Hematopoietic multipotent progenitor cell treated with erythropoietin and hydrocortisone succinate and interleukin-3 and kit ligand, for 17 days (in vitro differentiated cells): ENCODE results near the gene FMNL3.

Experiments used
- DNase-seq: peaks from one replicate; pipeline ENCODE4 v3.0.0-alpha.2; 2015; ENCODE audit warnings: low spot score

FMNL3 gene

GRCh38 chr12:49675137-49675536 lies 32.1 kb downstream of the FMNL3 start:
- DNase-seq: no peak

GRCh38 chr12:49674318-49674981 lies 32.8 kb downstream of the FMNL3 start:
- DNase-seq: no peak

- peak; percentile 57 for DNase-seq
Measured at GRCh38 chr12:49673446-49674317, 33.5 kb downstream of the FMNL3 start.

- DNase-seq: no peak
Measured at GRCh38 chr12:49672301-49673217, 34.6 kb downstream of the FMNL3 start.

GRCh38 chr12:49671031-49671765 lies 36.0 kb downstream of the FMNL3 start:
- DNase-seq: peak; percentile 39

- DNase-seq: no peak
Measured at GRCh38 chr12:49669796-49670195, 37.4 kb downstream of the FMNL3 start.

- DNase-seq: no peak
Measured at GRCh38 chr12:49667325-49668090, 39.7 kb downstream of the FMNL3 start.

- DNase-seq: no peak
Measured at GRCh38 chr12:49666176-49666575, 41.0 kb downstream of the FMNL3 start.

DNA sequence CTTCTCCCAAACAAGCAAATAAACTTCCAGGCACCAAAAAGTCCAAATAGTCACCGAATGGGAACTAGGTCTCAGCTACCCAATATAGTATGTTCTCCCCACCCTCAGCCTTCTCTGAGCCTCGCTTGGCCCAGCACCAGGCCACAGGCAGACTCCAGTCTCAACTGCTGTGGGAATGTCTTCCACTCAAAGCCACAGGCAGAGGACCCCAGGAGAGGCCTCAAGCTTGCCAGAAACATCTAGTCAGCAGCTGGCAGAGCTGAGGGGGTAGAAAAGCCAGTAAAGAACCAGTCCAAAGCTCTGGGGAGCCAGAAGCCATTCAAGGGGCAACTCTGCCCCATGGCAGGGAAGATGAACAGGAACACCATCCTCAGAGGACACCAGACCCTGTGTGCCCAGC lies 41.8 kb downstream of the FMNL3 start:
- DNase-seq: no peak

GRCh38 chr12:49664591-49665239 lies 42.5 kb downstream of the FMNL3 start:
- DNase-seq: no peak

DNA sequence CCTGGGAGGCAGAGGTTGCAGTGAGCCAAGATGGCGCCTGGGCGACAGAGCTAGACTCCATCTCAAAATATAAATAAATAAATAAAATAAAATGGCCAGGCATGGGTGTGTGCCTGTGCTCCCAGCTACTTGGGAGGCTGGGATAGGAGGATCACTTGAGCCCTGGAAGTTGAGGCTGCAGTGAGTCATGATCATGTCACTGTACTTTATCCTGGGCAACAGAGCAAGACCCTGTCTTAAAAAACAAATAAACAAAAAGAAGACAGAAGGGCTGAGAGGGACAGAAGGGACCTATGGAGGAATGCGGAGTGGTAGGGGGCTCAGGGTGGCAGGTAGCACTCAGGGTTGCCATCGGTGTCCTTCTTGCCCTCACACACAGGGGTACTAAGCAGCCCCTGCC lies 43.0 kb downstream of the FMNL3 start:
- DNase-seq: no peak

DNA sequence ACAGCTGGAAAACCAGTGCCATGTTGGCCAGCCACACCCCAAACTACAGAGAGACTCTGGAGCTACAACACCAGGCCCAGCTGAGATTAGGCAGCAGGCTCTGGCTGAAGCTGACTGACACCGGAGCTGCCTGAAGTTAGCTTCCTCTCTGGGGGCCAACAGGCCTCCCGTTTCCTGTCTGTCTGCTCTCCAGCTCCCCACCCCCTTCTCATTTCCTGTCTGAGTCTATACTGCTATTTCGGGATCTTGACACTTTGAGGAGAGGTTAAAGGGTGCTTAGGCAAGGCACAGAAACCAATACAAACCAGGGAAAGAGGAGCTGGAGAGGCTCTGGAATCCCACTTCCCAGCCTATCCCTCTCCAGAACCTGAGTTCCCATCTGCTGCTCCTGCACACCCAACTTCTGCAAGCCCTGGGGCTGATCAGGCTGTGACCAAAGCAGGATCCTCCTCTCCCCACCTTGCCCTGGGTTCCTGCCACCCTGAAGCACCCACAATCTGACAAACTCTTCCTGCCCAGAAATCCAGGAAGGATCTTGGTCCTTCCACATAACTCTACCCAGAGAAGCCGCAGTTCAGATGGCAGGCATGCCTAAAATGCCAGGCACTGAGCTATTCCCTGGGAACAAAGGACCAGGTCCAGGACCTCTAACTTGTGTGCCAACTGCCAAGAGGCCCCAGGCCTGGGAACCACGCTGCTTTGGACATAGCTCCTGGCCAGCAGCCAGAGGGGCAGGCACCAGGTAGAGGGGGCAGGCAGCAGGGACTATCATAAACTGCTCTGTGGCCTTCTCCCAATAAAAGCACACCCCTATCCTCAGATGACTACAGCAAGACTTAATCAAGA lies 44.0 kb downstream of the FMNL3 start:
- no peak for DNase-seq

GRCh38 chr12:49661746-49662145 lies 45.5 kb downstream of the FMNL3 start:
- no peak for DNase-seq

GRCh38 chr12:49661191-49661590 lies 46.0 kb downstream of the FMNL3 start:
- no peak for DNase-seq

- DNase-seq: no peak
Measured at GRCh38 chr12:49659753-49660152, 47.5 kb downstream of the FMNL3 start.

DNA sequence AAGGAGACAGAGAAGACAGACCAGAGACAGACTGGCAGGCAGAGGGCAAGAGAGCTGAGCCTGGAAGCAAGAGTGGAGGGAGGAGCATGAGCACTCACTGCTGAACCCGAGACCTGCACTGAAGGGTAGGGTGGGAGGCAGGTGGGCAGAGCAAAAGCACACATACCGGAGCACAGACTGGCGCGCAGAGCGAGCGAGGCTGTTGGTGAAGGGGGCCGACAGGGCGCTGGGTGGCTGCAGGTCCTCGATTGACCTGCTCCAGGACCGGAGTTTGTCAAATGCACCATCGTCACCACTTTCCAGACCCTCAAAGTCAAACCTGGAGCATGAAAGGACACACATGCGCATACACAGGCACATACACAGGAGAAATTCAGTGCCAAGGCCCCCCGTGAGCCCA lies 48.9 kb downstream of the FMNL3 start:
- no peak for DNase-seq

DNA sequence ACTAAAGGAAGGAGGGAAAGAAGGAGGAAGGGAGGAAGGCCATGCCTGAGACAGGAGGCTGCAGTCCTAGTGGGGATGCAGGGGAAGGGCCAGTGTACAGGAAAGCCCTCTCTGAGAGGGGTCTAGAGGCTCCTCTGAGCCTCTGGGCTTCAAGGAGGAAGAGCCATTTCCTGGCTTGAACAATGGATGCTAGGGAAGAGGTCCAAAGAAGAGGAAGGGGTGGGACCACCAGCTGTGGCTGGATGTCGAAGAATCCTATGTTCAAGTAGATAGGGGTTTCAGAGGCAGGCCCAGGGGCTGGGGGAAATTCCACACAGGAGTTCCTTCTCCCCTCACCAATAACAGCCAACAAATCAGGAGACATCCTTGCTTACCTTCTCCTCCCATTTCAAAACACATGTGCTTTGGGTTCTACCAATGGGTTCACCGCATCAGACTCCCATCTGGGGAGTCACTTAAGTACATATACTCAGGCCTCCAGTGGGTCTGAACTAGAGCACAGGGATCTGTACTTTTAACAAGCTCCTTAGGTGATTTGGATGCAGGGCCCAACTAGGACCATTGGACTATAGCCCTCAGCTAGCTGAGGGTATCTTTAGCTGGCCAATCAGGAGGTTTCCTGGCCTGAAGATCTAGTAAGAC lies 51.5 kb downstream of the FMNL3 start:
- no peak for DNase-seq

GRCh38 chr12:49654715-49655114 lies 52.5 kb downstream of the FMNL3 start:
- DNase-seq: no peak

- DNase-seq: no peak
Measured at GRCh38 chr12:49652921-49653520, 54.2 kb downstream of the FMNL3 start.
